ENCODE measurements around the gene NOS1AP.

DNA sequence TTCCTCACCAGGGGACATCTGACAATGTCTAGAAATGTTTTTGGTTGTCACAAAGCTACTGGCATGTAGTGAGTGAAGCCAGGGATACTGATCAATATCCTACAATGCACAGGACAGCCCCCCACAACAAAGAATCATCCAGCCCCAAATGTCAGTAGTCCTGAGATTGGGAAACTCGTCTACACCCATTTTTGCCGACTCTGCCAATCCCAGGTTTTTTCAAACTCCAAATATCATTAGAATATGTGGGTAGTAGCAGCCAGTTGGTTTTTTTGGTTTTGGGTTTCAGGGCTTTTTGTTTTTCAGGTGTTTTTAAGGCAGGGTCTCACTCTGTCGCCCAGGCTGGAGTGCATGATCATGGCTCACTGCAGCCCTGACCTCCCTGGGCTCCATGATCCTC lies 301.2 kb downstream of the NOS1AP start:
- TF ChIP-seq, protein P1, sequence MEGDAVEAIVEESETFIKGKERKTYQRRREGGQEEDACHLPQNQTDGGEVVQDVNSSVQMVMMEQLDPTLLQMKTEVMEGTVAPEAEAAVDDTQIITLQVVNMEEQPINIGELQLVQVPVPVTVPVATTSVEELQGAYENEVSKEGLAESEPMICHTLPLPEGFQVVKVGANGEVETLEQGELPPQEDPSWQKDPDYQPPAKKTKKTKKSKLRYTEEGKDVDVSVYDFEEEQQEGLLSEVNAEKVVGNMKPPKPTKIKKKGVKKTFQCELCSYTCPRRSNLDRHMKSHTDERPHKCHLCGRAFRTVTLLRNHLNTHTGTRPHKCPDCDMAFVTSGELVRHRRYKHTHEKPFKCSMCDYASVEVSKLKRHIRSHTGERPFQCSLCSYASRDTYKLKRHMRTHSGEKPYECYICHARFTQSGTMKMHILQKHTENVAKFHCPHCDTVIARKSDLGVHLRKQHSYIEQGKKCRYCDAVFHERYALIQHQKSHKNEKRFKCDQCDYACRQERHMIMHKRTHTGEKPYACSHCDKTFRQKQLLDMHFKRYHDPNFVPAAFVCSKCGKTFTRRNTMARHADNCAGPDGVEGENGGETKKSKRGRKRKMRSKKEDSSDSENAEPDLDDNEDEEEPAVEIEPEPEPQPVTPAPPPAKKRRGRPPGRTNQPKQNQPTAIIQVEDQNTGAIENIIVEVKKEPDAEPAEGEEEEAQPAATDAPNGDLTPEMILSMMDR (IDR thresholded peaks at IDR 0.05 in 2 of 3, conservative IDR thresholded peaks at IDR 0.05 in 1 of 3; ENCODE audit: borderline replicate concordance in 1 of 3, insufficient read depth in 1 of 3, low read depth in 2 of 3, low read length in 2 of 3) = no peak
- TF ChIP-seq RAD21 (IDR thresholded peaks at IDR 0.05; ENCODE audit: low read depth) (no peak), CBX3 (IDR thresholded peaks at IDR 0.05; ENCODE audit: low read depth) (no peak), EZH2 (IDR thresholded peaks at IDR 0.05) (no peak)
- TF ChIP-seq, protein P2, sequence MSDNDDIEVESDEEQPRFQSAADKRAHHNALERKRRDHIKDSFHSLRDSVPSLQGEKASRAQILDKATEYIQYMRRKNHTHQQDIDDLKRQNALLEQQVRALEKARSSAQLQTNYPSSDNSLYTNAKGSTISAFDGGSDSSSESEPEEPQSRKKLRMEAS (IDR thresholded peaks at IDR 0.05) = no peak
